ENCODE measurements around the gene TPP1. TPM values are rescaled to one million over a fixed set of nuclear protein-coding genes. Genes with fewer than 3 reads are reported as not detected.

TPP1 gene
- total and polyA plus RNA-seq, 4 donors = 57.6 to 169 (median 137) TPM

DNA sequence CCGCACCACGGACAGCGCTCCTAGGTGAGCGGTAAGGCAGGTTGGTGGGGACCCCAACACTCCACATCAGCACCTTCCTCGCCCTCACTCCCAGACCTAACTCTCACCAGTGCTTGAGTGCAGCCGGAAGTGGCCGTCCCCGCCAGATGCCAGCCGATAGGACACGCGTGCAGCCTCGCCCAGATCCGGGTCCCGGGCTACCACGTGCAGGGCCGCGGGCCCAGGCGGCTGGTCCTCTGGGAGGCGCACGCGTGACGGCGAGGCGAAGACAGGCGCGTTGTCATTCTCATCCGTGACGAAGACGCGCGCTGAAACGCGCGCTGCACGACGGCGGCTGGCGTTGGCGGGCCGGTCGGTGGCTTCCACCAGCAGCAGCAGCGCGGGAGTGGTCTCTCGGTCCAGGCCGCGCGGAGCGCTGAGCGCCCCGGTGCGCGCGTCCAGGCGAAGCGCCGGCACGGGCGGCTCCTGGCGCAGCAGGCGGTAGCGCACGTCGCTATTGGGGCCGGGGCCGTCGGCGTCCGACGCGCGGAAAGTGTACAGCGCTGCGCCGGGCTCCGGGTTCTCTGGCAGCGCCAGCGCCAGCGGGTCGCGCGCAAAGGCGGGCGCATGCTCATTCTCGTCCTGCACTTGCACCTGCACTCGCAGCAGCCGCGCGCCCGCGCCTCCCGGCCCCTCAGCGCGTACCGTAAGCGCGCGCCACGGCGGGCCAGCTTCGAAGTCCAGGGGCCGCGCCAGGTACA is 10.8 kb upstream of the TPP1 start:
- DNase-seq = peak in 1 of 3 donors; percentile 36
- Histone ChIP-seq H3K9ac (ENCODE audit: insufficient read depth in 1 of 2, low read length in 2 of 2) (no peak overlapping the region), H3K4me3 (no peak overlapping the region), H3K27ac (ENCODE audit: low read depth in 1 of 2, low read length in 1 of 2) (no peak overlapping the region), H3K36me3 (ENCODE audit: control insufficient read depth in 4 of 4, insufficient read depth in 4 of 4, low read length in 4 of 4) (peaks cover 0 to 68% (median 37%) of the 10 kb centered on the region in 4 donors), H3K27me3 (ENCODE audit: control insufficient read depth in 3 of 3, insufficient read depth in 3 of 3, low read length in 2 of 3) (no peaks in the 10 kb centered on the region), H3K4me1 (ENCODE audit: control insufficient read depth in 5 of 5, insufficient read depth in 5 of 5, low read length in 5 of 5) (peaks cover 0 to 6% (median 1%) of the 10 kb centered on the region in 5 donors), H3K9me3 (ENCODE audit: control insufficient read depth in 4 of 4, insufficient read depth in 3 of 4, low read length in 3 of 4) (peaks cover 0 to 2% (median 0%) of the 10 kb centered on the region in 4 donors)
- TF ChIP-seq, protein P1, sequence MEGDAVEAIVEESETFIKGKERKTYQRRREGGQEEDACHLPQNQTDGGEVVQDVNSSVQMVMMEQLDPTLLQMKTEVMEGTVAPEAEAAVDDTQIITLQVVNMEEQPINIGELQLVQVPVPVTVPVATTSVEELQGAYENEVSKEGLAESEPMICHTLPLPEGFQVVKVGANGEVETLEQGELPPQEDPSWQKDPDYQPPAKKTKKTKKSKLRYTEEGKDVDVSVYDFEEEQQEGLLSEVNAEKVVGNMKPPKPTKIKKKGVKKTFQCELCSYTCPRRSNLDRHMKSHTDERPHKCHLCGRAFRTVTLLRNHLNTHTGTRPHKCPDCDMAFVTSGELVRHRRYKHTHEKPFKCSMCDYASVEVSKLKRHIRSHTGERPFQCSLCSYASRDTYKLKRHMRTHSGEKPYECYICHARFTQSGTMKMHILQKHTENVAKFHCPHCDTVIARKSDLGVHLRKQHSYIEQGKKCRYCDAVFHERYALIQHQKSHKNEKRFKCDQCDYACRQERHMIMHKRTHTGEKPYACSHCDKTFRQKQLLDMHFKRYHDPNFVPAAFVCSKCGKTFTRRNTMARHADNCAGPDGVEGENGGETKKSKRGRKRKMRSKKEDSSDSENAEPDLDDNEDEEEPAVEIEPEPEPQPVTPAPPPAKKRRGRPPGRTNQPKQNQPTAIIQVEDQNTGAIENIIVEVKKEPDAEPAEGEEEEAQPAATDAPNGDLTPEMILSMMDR (IDR thresholded peaks at IDR 0.05; ENCODE audit: control extremely low read depth, extremely low read depth) = no peak
- WGBS, 2 donors = 75 to 88% methylated on average over 102 of the region's 102 CpGs
- ATAC-seq (ENCODE audit: insufficient read depth, low FRiP score) = peak; percentile 22

DNA sequence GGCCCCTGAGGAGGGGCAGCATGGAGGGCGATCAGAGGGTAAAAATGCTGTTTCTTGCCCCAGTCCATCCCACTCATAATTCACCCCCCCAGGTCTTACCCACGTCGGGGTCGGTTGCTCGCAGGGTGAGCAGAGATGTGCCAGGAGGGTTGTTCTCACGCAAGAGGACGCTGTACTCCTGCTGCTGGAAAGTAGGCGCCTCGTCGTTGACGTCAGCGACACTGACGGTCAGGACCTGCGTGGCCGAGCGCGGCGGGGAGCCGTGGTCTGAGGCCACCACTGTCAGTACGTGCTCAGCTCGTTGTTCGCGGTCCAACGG is 10.3 kb upstream of the TPP1 start:
- H3K4me1 ChIP-seq (ENCODE audit: control insufficient read depth in 5 of 5, insufficient read depth in 5 of 5, low read length in 5 of 5) = peaks cover 0 to 6% (median 0%) of the 10 kb centered on the region in 5 donors
- TF ChIP-seq, protein P1 (IDR thresholded peaks at IDR 0.05; ENCODE audit: control extremely low read depth, extremely low read depth) = no peak
- no peak overlapping the region for H3K27ac ChIP-seq (ENCODE audit: low read depth in 1 of 2, low read length in 1 of 2)
- DNase-seq = no peak
- no peak overlapping the region for H3K9ac ChIP-seq (ENCODE audit: insufficient read depth in 1 of 2, low read length in 2 of 2)
- H3K4me3 ChIP-seq = no peak overlapping the region
- peaks cover 0 to 73% (median 39%) of the 10 kb centered on the region in 4 donors for H3K36me3 ChIP-seq (ENCODE audit: control insufficient read depth in 4 of 4, insufficient read depth in 4 of 4, low read length in 4 of 4)
- no peaks in the 10 kb centered on the region for H3K27me3 ChIP-seq (ENCODE audit: control insufficient read depth in 3 of 3, insufficient read depth in 3 of 3, low read length in 2 of 3)
- peaks cover 0 to 2% (median 0%) of the 10 kb centered on the region in 4 donors for H3K9me3 ChIP-seq (ENCODE audit: control insufficient read depth in 4 of 4, insufficient read depth in 3 of 4, low read length in 3 of 4)
- WGBS, 2 donors = 93 to 96% methylated on average over 24 of the region's 24 CpGs
- no peak for ATAC-seq (ENCODE audit: insufficient read depth, low FRiP score)

DNA sequence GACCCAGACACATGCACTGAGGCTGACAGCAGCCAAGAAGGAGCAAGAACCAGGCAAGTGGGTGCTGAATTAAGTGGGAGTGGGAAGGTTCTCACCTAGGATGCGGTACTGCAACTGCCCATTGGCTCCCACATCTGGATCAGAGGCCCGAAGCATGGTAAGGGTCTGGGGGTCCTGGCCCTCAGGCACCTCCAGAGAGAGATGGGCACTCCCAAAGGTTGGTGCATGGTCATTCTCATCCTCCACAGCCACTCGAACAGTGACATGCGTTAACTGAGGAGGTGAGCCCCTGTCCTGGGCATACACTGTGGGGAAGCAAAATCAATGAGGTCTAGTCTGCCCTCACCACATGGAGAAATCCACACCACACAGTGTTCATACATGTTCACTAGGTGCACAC is 9.3 kb upstream of the TPP1 start:
- ATAC-seq (ENCODE audit: insufficient read depth, low FRiP score) = no peak
- WGBS, 2 donors = 92 to 97% methylated on average over 4 of the region's 4 CpGs
- H3K36me3 ChIP-seq (ENCODE audit: control insufficient read depth in 4 of 4, insufficient read depth in 4 of 4, low read length in 4 of 4) = peaks cover 0 to 74% (median 41%) of the 10 kb centered on the region in 4 donors

More for the DNA sequence above, 9.3 kb upstream of the TPP1 start:
- H3K4me1 ChIP-seq (ENCODE audit: control insufficient read depth in 5 of 5, insufficient read depth in 5 of 5, low read length in 5 of 5) = no peaks in the 10 kb centered on the region
- H3K4me3 ChIP-seq = no peak overlapping the region
- H3K27me3 ChIP-seq (ENCODE audit: control insufficient read depth in 3 of 3, insufficient read depth in 3 of 3, low read length in 2 of 3) = no peaks in the 10 kb centered on the region
- no peak for DNase-seq
- TF ChIP-seq, protein P1 (IDR thresholded peaks at IDR 0.05; ENCODE audit: control extremely low read depth, extremely low read depth) = no peak
- H3K9ac ChIP-seq (ENCODE audit: insufficient read depth in 1 of 2, low read length in 2 of 2) = no peak overlapping the region
- peaks cover 0 to 2% (median 0%) of the 10 kb centered on the region in 4 donors for H3K9me3 ChIP-seq (ENCODE audit: control insufficient read depth in 4 of 4, insufficient read depth in 3 of 4, low read length in 3 of 4)
- no peak overlapping the region for H3K27ac ChIP-seq (ENCODE audit: low read depth in 1 of 2, low read length in 1 of 2)

Measured in lung (tissue), 12 donors.